SIG-M5 (cell line): Measurements from ENCODE around the gene NOTUM.
"Not testable (repeated sequence)": the region's sequence is repeated elsewhere in the genome, so short reads cannot be mapped to it uniquely, and the experiment has no call there.

Experiments
- DNase-seq: peaks from one replicate; lab custom pipeline; 2025; lab: John Stamatoyannopoulos, UW

NOTUM gene

DNA sequence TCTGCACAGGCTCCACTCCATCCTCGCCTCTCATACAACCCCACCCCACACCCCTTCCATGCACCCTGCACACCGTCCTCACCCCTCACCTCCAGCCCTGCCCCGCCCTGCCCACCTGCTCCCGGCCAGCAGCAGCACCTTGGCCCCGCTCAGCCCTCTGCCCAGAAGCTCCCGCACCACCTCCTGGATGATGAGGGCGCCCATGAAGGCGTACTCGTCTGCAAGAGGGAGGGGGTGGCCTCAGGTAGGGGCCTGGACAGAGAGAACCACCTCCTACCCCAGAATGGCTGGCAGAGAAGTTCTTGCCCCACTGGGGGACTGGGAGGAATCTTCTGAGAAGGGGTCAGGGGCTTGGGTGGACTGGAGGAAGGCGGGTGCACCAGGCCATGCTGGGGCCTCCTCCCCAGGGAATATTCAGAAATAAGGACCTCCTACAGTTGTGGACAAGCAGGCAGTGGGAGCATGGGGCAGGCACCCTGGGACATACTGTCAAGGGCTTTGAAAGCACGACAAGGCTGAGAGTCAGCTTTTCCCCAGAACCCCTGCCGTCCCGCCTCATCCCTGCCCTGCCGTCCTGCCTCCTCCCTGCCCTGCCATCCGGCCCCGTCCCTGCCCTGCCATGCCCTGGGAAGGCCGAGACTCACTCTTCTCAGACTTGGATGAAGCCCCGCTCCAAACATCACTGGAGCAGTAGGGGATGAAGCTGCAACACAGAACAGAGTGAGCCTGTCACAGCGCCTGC lies 3.1 kb downstream of the NOTUM start:
- DNase-seq = no peak

GRCh38 chr17:81956607-81957589 lies 4.1 kb downstream of the NOTUM start:
- no peak for DNase-seq

DNA sequence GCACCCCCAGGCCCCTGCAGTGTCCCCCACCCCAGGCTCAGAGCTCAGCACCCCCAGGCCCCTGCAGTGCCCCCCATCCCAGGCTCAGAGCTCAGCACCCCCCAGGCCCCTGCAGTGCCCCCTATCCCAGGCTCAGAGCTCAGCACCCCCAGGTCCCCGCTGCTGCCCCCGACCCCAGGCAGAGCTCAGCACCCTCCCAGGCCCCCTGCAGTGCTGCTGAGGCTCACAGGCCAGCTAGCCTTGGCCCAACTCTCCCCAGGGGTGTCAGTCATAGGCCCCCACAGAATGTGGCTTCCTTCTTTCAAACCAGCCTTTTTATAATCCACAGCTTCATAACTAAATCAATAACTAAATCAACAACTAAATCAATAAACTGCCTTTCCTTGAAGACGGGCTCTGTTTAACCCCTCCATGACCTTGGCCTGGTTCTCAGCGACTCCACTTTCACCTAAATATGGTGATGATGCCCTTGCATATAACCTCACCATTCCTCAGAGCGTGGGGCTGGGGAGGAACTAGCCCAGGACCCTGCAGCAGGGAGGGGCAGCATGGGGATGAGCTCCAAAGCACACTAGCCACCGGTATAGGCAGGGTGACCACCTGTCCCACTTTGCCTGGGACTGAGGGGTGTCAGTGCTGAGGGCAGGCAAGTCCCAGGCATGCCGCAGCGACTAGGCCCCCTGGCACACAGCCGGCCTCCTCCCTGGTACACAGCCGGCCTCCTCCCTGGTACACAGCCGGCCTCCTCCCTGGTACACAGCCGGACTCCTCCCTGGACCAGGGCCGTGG lies 5.0 kb downstream of the NOTUM start:
- DNase-seq = no peak

DNA sequence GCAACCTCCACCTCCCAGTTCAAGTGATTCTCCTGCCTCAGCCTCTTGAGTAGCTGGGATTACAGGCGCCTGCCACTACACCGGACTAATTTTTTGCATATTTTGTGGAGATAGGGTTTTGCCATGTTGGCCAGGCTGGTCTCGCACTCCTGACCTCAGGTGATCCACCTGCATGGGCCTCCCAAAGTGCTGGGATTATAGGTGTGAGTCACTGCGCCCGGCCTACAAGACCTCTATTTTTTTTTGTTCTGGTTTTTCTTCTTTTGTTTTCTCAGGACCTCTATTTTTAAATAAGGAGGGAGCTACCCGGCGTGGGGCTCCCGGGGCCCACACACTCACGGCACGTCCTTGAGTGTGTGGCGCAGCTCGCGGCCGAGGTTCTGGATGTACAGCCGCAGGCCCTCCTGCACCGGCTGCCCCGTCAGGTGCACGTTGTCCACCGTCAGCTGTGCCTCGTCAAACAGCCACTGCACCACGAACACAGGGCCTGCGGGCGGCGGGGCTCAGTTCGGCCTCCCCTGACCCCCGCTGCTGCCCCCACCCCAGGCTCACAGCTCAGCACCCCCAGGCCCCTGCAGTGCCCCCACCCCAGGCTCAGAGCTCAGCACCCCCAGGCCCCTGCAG lies 5.8 kb downstream of the NOTUM start:
- no peak for DNase-seq

DNA sequence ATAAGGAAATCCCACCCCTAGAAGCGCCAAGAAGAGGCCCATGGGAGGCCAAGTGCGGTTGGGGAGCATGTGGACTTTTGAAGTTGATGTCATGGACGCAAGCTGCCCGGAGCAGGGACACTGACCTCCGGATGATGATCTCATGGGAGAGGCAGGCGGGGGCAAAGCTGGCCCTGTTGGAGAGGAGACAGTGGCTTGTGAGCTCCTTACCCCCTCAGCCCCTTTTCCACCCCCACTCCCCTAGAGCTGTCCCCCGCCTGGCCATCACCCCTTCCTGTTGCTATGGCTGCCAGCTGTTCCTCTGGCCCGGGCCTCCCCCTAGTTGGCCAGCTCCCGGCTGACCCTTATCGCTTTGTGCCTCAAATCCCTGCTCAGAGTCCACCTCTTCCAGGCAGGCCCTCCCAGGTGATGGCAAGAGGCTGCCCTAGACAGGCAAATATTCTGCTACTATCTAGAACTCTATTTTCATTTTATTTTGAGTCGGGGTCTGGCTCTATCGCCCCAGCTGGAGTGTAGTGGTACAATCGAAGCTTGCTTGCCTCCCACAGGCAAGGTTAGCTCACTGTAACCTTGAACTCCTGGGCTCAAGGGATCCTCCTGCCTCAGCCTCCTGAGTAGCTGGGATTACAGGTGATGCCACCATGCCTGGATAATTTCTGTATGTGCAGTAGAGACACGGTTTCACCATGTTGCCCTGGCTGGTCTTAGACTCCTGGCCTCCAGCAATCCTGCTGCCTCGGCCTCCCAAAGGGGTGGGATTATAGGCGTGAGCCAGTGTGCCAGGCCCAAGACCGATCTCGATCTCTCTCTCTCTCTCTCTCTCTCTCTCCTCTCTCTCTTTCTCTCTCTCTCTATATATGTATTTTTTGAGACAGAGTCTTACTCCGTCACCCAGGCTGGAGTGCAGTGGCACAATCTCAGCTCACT lies 6.6 kb downstream of the NOTUM start:
- no peak for DNase-seq

GRCh38 chr17:81953443-81953842 lies 7.5 kb downstream of the NOTUM start:
- not testable (repeated sequence) for DNase-seq

GRCh38 chr17:81952792-81953228 lies 8.2 kb downstream of the NOTUM start:
- DNase-seq = no peak

GRCh38 chr17:81951785-81952684 lies 9.0 kb downstream of the NOTUM start:
- no peak for DNase-seq

GRCh38 chr17:81950501-81950900 lies 10.5 kb downstream of the NOTUM start:
- DNase-seq = no peak

DNA sequence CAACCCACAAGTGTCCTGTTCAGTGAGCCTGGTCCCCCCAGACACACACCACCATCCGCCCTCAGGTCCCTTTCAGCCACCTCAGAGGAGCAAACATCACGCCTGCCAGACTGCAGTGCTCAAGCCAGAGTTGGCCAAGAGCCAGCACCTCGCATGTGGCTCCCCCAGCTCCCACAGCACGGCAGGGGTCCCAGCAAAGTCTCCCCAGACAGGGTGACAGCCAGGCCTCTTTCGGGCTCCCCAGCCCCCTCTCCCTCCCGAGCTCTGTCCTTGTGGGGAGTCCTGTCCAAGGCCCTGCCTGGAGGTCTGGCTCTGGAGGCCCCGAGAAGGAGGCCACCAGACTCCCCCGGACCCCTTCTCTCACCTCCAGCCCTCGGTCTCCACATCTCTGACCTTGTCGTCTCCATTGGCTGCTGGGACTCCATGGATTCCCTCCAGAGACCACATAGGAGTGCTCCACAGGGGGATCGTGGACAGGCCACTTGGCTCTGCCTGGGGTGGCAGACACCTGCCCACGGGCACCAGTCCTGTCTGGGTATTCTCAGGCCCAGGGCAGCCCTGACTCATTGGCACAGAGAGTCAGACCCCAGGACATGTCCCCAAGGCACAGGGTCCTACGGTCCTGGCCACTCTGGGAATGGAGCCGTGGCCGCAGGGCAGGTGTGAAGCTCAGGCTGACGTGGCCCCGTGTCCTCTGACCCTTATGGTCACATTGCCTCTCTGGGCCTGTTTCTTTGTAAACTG lies 12.2 kb downstream of the NOTUM start:
- DNase-seq = no peak

DNA sequence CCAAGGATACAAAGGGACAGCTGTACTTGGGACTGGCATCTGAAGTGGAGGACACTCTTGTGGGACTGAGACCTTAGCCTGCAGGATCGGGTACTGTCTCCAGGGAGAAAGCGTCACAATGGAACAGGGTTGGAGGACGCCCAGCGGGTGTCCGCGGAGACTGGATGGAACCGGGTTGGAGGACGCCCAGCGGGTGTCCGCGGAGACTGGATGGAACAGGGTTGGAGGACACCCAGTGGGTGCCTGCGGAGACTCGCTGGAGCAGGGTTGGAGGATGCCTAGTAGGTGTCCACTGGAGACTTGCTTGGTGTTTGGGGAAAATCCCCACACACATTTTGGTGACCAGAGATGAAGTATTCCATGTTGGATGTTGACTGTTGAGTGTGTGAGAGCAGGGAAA lies 13.8 kb downstream of the NOTUM start, which contains the start of gene MYADML2:
MYADML2 (minus strand) TSS at position 45 of the 400 bp plus-strand sequence. CDS start 5,492 bp downstream, outside the sequence.
- DNase-seq = no peak

DNA sequence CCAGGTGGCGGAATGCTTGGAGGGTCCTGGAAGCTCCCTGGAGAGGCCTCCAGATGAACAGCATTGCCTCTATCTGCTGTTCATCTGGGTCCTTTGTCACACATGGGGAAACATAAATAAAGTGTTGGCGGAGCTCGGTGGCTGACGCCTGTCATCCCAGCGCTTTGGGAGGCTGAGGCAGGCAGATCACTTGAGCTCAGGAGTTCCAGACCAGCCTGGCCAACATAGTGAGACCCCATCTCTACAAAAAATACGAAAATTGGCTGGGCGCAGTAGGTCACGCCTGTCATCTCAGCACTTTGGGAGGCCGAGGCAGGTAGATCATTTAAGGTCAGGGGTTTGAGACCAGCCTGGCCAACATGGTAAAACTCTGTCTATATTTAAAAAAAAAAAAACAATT lies 16.1 kb downstream of the NOTUM start:
- no peak for DNase-seq

GRCh38 chr17:81942167-81942553 lies 18.8 kb downstream of the NOTUM start:
- DNase-seq = no peak

DNA sequence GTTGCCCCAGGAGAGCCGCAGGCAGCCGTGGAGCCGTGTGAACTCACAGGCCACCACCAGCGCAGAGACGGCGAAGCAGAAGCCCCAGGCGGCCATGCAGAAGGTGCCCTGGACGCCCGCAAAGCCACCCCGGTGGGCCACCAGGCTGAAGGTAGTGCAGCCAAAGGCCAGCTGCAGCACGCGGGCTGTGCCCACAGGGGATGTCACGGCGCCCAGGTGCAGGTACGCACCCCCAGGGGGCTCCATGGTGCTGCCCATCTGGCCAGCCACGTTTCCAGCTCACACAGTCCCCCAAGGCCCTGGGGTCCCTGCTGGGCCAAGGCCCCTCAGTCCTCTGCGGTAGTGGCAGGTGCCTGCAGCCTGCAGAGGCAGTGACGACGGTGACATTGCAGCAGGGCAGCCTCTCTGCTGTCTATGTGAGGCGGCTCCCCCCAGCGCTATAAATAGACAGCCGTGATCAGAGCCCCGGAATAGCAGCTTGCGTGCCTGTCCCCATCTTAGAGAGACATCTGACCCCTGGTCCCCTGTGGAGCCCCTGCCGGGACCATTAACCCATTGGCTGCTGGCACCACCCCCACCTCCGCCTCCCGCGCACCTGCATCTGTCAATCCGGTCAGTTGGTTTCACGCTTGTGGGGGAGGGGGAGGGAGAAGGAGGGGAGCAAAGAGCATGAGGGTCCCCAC lies 19.4 kb downstream of the NOTUM start:
- DNase-seq = no peak

DNA sequence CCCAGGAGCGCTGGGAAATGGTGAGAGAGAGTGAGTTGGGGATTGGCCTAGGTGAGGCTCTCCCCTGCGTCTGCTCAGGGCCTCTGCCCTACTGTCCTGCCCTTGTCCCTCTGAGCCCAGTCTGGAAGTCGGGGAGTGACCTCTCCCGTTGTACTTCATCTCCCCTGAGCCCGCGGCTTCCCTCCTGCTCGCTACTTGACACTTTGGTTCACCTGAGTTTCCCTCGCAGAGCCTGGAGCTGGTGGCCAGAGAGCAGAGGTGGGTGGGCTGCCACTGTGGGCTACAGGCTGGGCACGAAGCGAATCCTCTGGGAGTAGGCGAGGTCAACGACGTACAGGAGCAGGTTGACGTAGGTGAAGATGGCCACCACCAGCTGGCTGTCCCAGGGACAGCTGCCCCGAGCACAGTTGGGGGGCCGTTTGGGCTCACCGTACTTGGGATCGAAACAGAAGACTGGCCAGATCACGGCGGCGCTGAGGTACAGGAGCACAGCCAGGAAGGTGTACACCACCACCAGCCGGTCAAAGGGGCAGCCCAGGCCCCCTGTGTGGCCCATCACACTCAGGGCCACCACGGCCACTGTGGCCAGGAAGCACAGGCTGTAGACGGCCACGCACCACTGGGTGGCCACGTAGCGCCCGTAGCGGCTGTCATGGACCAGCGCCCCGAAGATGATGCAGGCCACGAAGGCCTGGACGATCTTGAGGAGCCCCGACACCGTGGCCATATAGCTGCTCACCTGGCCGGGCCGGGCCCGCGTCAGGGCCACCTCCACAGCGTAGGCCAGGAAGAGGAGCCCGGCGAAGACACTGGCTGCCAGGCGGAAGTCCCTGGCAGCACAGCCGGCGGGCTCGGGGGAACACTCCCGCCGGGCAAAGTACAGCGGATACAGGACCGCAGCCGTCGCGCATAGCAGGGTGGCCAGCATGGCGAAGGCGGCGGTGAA lies 20.2 kb downstream of the NOTUM start:
- no peak for DNase-seq

DNA sequence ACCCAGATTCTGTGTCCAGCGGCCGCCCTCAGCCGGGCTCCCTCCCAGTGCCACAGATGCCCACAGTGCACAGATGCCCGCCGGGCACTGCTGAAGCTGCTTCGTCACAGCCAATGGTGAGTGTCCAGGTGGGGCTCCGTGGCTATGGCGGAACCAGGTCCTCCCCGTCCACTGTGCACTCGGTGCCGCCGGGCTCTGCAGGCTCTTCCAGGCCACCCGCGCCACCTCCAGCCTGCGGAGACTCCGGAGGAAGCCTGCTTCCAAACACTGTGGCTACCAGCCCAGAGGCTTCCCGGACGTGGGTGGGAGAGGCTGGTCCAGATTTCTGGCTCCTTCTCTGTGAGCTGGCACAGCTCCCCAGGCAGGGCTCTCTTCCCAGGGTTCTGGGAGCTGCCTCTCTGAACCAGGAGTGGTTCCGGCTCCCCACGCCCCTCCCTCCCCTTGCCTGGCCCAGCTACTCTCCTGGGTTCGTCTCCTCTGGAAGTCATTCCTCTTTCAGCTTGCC lies 21.1 kb downstream of the NOTUM start:
- no peak for DNase-seq

GRCh38 chr17:81939218-81939617 lies 21.8 kb downstream of the NOTUM start:
- DNase-seq = no peak
